ENCODE data around the gene CHMP2B.

The CHMP2B gene, protein sequence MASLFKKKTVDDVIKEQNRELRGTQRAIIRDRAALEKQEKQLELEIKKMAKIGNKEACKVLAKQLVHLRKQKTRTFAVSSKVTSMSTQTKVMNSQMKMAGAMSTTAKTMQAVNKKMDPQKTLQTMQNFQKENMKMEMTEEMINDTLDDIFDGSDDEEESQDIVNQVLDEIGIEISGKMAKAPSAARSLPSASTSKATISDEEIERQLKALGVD

DNA sequence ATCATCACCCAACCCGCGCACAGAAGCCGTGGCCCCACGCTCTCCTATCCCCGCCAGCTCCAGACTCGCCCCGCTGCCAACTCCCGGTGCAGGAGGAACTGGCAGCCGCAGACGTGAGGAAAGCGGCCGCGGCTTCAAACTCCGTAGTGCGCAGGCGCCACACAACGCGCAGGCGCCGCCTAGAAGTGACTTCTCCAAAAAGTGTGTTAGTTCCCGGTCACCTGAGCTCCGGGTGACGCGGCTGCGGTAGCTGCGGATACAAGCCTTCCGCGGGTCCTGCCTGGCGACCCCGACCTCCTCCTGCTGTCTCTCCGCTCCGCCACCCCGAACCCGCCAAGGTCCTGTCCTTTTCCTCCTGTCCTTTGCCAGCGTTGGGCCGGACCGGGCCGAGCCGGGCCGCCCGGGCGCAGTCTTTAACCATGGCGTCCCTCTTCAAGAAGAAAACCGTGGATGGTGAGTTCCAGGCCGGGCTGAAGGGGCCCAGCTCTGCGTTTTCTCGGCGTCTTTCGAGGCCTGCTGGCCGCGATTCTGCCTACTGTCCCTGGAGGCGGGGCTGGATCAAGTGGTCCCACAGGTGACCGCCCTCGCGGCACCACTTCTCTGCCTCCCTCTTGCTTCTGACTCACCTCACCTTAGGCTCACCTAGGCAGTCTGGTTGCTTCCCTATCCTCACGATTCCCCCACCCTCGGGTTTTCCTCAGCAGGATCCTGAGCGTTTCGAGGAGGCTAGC is at the start of gene CHMP2B:
Gene CHMP2B, plus strand, starts transcription at position 206 of the 731 bp plus-strand sequence. Its CDS starts 214 bp downstream, at position 420.
- DNase-seq (ENCODE audit: low read depth), result peak; percentile 94
- H3K4me3 ChIP-seq (replicated peaks; ENCODE audit: low read depth, low read length), result peak within 1 kb of the TSS; percentile 95
- TF ChIP-seq, protein P1, sequence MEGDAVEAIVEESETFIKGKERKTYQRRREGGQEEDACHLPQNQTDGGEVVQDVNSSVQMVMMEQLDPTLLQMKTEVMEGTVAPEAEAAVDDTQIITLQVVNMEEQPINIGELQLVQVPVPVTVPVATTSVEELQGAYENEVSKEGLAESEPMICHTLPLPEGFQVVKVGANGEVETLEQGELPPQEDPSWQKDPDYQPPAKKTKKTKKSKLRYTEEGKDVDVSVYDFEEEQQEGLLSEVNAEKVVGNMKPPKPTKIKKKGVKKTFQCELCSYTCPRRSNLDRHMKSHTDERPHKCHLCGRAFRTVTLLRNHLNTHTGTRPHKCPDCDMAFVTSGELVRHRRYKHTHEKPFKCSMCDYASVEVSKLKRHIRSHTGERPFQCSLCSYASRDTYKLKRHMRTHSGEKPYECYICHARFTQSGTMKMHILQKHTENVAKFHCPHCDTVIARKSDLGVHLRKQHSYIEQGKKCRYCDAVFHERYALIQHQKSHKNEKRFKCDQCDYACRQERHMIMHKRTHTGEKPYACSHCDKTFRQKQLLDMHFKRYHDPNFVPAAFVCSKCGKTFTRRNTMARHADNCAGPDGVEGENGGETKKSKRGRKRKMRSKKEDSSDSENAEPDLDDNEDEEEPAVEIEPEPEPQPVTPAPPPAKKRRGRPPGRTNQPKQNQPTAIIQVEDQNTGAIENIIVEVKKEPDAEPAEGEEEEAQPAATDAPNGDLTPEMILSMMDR (IDR thresholded peaks at IDR 0.05; ENCODE audit: low read length, missing control alignments), result no peak

DNA sequence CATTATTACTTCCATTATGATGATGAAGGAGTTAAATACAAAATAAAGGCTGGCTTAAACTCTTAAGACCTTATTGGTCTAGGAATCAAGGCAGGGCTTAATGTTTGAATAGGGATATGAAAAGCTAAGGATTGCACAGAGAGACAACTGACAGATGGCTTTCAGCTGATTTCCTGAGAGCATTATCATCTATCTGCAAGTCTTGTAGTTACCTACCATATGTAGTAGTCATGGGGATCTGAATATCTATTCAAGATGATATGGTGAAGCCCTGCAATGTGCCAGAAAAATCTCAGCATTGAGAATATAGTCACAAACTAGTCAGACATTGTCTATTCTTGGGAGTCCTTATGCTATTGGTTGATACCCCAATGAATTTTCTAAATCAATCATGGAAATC is 47.5 kb upstream of the CHMP2B start:
- H3K4me3 ChIP-seq (replicated peaks; ENCODE audit: low read depth, low read length), result no peak overlapping the region
- TF ChIP-seq, protein P1 (IDR thresholded peaks at IDR 0.05; ENCODE audit: low read length, missing control alignments), result no peak
- DNase-seq (ENCODE audit: low read depth), result no peak

DNA sequence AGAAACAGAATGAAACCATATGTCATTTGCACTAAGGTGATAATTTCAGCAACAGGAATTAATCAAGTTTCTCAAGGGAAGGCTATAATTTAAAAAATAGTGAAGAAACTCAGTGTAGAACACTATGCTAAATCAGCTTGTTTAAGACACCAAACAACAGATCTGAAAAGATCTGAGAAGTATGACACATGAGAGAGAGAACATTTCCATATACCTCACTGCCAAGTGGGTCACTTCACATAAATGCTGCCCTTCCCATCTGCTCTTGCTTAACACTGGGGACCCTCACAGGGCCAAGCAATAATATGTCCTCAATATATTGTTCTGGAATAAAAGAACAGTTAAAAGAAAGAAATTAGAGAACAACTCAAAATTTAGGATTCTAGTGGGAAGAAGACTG is 45.6 kb upstream of the CHMP2B start:
- no peak overlapping the region for H3K4me3 ChIP-seq (replicated peaks; ENCODE audit: low read depth, low read length)
- no peak for DNase-seq (ENCODE audit: low read depth)
- TF ChIP-seq, protein P1 (IDR thresholded peaks at IDR 0.05; ENCODE audit: low read length, missing control alignments), result no peak

DNA sequence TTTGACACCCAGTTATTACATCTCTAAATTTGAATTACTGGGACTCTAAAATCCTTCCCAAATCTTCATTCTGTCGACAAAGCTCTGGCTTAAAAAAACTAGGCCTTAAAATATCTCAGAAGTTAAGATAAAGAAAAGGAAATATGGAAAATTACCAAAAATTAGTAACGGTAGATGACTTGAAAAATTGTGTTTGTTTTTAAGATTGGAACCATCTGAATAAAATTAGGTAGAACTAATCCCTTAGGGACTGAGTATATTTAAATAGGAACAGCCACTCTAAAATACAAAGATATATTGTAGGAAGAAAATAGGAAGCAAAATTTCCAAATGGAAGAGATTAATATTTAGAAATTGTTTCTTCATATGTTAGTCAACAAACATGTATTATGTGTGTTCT is 45.1 kb upstream of the CHMP2B start:
- TF ChIP-seq, protein P1 (IDR thresholded peaks at IDR 0.05; ENCODE audit: low read length, missing control alignments), result no peak
- H3K4me3 ChIP-seq (replicated peaks; ENCODE audit: low read depth, low read length), result no peak overlapping the region

DNA sequence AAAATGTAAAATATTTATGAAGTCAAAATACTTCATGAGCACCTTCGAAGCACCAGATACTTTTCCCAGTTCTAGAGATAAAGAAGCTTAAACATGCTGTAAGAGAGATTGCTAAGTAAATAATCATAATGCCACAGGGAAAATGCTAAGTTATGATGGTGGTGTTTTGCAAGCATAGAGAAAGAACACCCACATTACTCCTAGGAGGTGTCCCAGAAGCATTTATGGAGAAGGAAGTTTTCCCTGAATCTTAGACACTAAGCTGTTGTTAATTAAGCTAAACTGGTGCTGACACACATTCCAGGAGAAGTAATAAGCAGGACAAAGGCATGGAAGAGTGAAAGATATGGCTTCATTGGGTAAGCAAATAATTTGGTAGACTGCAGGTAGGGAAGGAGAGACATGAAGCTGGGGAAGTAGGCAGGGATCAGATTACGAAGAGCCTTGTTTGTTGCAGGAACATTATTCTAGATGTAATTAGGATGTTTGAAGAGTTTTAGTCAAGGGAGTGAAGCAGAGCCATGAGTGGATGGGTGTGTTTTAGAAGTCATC is 40.4 kb upstream of the CHMP2B start:
- no peak overlapping the region for H3K4me3 ChIP-seq (replicated peaks; ENCODE audit: low read depth, low read length)
- no peak for DNase-seq (ENCODE audit: low read depth)
- TF ChIP-seq, protein P1 (IDR thresholded peaks at IDR 0.05; ENCODE audit: low read length, missing control alignments), result no peak

More for the DNA sequence above, 45.1 kb upstream of the CHMP2B start:
- DNase-seq (ENCODE audit: low read depth), result no peak

DNA sequence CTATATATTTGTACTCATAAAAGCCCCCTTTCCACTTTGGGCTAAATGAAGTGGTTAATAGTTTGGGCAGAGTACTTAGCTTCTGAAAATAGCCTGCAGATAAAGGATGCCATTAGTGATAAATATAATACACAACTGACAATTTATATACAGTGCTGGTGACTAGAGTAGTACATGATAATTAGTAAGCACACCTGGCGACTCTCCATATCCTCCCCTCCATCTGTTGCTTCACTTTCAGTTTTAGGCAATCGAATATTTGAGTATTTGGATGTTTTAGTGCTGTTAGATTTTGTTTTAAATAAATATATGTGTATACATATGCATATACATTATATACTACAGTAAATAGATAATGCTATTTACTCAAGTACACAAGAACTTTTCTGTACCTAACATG is 35.9 kb upstream of the CHMP2B start:
- TF ChIP-seq, protein P1 (IDR thresholded peaks at IDR 0.05; ENCODE audit: low read length, missing control alignments), result no peak
- no peak overlapping the region for H3K4me3 ChIP-seq (replicated peaks; ENCODE audit: low read depth, low read length)
- DNase-seq (ENCODE audit: low read depth), result no peak
